ENCODE results near the gene SVIL.
"Not testable (repeated sequence)": the region's sequence is repeated elsewhere in the genome, so short reads cannot be mapped to it uniquely, and the experiment has no call there.

Gene SVIL

GRCh38 chr10:29496341-29497162 lies 138.2 kb downstream of the SVIL start:
- peak; percentile 76 for DNase-seq (ENCODE audit: low read depth)
- no peak overlapping the region for H3K4me3 ChIP-seq (ENCODE audit: low read depth, low read length)

DNA sequence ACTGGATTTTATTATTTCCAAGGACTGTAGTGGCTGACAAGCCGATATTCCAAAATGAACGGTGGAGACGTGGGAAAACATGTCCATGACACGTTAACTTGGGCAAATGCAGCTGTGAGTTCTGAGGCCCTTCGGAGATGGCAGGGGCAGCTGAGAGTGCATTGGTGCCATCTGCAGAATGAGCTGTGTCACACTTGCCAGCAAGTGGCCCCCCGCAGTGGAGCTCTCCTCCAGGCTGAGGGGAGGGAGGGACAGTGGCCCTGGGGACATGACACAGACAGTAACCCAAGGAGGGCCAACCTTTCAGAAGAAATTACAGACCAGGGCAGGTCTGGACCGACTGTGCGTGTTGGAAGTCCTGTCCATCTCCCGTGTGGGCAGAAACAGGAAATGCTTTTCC lies 139.4 kb downstream of the SVIL start:
- no peak for DNase-seq (ENCODE audit: low read depth)
- TF ChIP-seq CTCF (conservative IDR thresholded peaks at IDR 0.05; ENCODE audit: low read depth, low read length) = no peak
- no peak overlapping the region for H3K4me3 ChIP-seq (ENCODE audit: low read depth, low read length)

More at GRCh38 chr10:29496341-29497162, 138.2 kb downstream of the SVIL start:
- peak; percentile 98 for TF ChIP-seq CTCF (conservative IDR thresholded peaks at IDR 0.05; ENCODE audit: low read depth, low read length)

DNA sequence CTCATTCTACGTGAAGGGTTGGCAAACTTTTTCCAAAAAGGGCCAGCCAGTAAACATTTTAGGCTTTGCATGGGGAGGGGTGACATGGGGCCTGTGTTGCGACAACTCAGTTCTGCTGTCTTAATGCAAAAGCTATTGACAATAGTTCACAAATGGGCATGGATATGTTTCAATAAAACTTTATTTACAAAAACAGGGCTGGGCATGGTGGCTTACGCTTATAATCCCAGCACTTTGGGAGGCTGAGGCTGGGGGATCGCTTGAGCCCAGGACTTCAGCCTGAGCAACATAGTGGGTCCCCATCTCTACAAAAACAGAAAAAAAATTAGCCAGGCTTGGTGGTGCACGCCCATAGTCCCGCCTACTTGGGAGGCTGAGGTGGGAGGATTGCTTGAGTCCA lies 141.1 kb downstream of the SVIL start:
- H3K4me3 ChIP-seq (ENCODE audit: low read depth, low read length) = no peak overlapping the region
- DNase-seq (ENCODE audit: low read depth) = no peak
- TF ChIP-seq CTCF (conservative IDR thresholded peaks at IDR 0.05; ENCODE audit: low read depth, low read length) = no peak

DNA sequence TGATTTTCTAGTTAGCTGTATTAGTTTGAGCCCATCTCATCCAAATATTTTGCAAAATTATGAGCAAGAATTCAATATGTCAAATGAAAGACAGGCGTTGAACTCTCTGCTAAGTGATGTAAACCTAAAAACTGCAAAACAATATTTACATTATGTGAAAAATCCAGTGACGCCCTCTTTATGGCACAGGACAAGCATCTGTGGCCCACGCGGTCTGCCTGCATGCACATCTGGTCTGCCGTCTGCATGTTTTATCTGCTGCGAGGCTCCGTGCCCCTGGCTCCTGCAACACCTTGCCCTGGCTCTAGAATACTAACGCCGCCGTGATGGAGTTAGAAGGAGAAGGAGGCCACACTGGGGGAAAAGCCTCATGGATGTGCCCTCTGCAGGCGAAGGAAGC lies 142.0 kb downstream of the SVIL start:
- TF ChIP-seq CTCF (conservative IDR thresholded peaks at IDR 0.05; ENCODE audit: low read depth, low read length) = no peak
- no peak overlapping the region for H3K4me3 ChIP-seq (ENCODE audit: low read depth, low read length)
- DNase-seq (ENCODE audit: low read depth) = no peak

- H3K4me3 ChIP-seq (ENCODE audit: low read depth, low read length) = no peak overlapping the region
- DNase-seq (ENCODE audit: low read depth) = no peak
- TF ChIP-seq CTCF (conservative IDR thresholded peaks at IDR 0.05; ENCODE audit: low read depth, low read length) = no peak
Measured at GRCh38 chr10:29491918-29492317, 142.9 kb downstream of the SVIL start.

DNA sequence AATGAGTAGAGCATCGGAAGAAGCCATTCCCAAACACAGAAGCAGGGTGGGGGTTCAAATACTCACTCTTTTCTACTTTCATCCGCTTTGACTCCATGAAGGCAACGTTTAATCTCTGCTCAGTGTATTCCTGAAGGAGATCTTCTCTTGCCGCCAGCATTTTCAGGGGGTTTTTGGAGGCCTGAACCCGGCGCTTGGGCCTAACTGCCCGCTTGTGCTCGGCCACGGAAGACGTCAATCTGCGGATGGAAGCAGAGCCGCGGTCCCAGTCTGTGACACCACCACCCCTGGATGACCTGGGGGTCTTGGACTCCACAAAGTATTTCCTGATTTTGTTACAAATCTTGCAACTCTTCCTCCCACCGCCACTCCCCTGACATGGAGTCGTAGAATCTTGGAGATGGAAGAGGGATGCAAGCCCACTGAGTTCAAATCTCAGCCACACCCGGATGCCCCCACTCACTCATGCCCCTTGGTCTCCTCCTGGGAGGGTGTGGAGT lies 143.9 kb downstream of the SVIL start:
- H3K4me3 ChIP-seq (ENCODE audit: low read depth, low read length); DNase-seq (ENCODE audit: low read depth): not testable (repeated sequence)

- not testable (repeated sequence) for DNase-seq (ENCODE audit: low read depth); H3K4me3 ChIP-seq (ENCODE audit: low read depth, low read length)
Measured at GRCh38 chr10:29488471-29488870, 146.3 kb downstream of the SVIL start.

- not testable (repeated sequence) for H3K4me3 ChIP-seq (ENCODE audit: low read depth, low read length); DNase-seq (ENCODE audit: low read depth)
- peak; percentile 37 for TF ChIP-seq CTCF (conservative IDR thresholded peaks at IDR 0.05; ENCODE audit: low read depth, low read length)
Measured at GRCh38 chr10:29487884-29488266, 146.9 kb downstream of the SVIL start.

GRCh38 chr10:29487032-29487883 lies 147.5 kb downstream of the SVIL start:
- DNase-seq (ENCODE audit: low read depth); H3K4me3 ChIP-seq (ENCODE audit: low read depth, low read length): not testable (repeated sequence)
